Measurements from ENCODE around the gene PDE8A.

Gene PDE8A

DNA sequence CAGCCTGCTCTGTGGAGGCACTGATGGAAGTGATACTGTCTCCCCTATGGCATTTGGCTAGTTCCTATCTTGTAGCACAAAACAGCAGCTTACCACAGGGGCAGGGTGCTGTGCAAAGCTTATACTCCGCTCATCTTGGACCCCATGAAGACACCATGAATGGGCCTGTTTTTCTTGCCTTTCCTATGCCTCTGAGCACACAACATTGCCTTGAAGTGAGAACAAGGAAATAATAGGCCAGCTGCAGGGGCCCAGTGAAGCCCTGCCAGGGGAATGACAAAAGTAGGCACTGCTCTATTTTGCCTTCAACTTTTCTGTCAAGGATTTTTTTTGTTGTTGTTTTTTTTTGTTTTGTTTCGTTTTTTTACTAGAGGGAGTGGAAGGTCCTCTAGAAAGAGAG lies 110.3 kb downstream of the PDE8A start:
- no peak for DNase-seq (ENCODE audit: low read depth in 2 of 2)

DNA sequence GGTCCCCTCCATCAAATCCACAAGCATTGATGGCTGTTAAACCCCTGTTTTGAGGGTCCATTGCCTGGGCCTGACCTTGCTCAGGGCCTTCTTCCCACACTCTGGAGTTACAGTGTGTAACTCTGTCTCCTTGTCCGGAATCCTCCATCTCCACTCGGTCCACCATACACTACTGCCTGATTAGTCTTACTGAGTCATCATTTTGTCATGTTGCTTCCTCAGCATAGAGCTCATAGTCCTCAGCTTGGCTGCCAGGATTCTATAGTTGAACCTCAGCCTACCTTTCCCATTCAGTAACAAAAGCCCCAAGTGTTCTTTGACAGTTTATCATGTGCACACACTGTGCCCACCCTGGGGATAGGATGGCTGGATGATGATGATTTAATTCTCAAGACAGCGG lies 113.0 kb downstream of the PDE8A start:
- no peak for DNase-seq (ENCODE audit: low read depth in 2 of 2)

DNA sequence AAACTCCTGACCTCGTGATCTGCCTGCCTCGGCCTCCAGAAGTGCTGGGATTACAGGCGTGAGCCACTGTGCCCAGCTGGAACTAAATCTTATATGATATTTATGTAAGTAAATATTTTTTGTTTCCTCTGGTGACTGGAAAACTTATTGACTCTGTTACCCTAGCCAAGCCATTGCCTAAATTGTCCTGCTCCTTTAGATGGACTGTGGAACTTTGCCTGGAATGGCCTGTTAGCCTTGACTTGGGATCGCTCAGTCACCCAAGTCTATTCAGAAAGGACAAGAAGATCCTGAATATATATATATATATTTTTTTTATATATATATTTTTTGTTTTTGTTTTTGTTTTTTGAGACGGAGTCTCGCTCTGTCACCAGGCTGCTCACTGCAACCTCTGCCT lies 113.9 kb downstream of the PDE8A start:
- no peak for DNase-seq (ENCODE audit: low read depth in 2 of 2)

DNA sequence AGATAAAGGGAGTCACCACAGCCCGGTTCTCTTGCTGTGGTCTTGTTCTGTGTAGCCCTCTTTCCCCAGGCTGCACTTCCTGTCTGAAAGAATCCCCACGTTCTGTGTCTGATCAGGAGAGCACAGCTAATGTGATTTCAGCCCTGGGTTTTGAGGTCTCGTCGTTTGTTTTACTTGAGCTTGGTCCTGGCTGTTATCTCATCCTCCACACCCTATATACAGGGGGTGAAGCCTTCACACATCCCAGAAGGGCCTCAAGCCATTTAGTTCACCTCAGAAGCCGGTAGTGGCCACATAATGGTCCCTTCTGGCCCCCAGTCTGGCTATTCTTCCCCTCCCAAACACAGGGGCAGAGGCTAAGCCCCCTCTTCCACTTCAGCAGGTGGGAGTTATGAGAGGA lies 115.6 kb downstream of the PDE8A start:
- DNase-seq (ENCODE audit: low read depth in 2 of 2), result no peak

DNA sequence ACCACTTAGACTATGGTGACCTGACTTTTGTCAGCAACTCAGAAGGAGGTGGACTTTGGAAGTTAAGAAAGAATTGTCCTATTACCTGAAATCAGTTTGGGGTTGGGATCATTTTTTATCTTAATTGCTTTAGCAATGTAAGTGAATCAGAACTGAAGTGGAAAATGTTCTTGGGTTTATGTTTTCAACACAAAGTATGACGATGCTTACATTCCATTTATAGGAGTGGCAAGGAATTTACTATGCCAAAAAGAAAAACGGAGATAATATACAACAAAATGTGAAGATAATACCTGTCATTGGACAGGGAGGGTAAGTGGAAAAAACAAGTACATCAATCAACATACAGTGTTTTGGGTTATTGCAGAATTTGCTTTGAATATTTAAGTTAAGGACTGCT lies 116.1 kb downstream of the PDE8A start:
- DNase-seq (ENCODE audit: low read depth in 2 of 2), result no peak

DNA sequence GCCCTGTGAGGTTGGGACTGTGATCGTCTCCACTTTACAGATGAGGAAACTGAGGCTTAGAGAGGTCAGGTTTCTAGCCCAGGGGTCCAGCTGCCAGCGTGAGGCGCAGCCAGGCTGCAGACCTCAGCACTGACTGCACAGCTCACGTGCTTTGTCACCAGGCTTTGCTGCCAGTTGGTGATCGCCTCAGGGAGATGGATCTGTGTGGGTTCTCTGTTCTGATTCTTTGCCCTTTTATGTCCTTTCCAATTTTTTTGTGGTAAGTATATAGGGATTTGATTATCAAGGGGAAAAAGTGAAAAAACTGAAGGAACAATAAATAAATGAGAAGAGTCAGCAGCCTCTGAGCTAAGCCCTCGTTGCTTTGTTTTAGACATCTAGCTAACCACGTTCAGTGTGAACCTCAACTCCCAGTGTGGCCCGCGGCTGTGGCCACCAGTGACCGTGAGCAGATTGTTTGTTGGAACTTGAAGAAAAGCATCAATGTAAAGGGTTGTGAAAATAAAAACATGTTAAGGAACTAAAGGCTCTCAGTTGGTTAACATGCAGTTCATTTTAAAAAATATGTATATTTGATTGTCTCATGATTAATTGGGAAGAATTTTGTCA lies 117.6 kb downstream of the PDE8A start:
- no peak for DNase-seq (ENCODE audit: low read depth in 2 of 2)

DNA sequence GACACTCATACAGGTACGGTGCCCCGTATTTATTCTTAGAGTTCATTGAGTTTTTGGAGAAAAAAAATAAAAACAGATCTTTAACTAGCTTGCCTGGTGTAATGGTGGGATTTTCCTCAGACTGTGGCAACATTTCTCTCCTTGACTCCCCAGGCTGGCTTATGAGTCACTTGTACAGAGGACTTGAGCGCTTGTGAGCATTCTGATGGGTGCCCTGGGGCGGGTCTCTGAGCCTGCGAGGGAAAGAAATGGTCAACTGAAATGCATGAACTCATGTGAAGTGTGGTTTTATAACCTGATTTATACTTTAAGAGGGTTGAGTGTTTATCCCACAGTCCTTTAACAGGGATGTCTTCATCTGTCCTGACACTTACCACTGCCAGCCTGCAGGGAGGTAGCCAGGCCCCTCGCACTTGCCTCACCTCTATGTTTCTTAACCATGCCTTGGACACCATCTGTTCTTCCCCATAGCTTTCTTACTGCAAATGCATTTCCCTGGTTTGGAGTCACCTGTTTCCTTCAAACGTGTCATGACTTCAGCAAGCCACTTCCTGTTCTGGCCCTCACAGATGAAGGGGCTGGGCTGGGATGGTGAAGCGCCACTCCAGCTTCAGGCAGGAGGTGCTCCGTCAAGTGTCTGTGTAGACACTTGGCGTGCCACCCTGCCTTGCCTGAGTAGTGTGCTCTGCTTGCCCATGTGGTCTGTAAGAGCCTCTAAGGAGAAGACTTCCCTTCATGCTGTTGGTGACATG lies 118.7 kb downstream of the PDE8A start:
- DNase-seq (ENCODE audit: low read depth in 2 of 2), result no peak

DNA sequence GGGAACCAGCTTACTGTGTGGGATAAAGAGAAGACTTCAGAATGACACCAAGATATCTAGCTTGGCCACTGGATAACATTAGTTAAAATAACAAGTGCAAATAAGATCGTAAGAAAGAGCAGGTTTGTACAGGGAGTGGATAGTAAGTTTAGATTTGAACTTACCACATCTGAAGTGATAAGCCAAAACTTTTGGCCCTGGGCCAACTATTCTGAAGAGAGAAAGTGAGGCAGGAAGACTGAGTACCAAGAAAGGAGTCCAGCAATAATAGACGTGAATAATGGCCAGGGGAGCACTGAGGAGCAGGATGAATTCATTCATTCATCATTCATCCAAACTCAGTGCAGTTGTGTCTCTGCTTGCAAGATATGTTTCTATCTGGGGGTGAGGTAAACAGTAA lies 122.9 kb downstream of the PDE8A start:
- DNase-seq (ENCODE audit: low read depth in 2 of 2), result no peak

DNA sequence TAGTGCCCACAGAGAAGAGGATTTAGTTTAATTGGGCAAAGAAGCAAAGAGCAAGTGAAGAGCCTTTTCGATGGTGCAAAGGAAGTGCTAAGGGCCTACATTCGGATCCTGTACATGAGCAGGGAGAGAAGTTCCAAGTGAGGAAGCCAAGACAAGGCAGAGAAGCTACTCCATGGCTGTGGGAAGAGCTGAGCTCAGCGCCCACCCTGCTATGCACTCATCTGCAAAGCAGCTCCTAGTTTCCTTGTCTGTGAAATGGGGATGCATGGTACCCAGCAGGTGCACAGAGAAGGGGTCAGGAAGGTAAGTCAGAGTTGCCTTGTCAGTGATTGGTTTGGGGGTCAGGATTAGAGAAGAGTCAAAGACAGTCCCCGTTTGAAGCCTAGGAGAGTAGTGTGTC lies 126.5 kb downstream of the PDE8A start:
- DNase-seq (ENCODE audit: low read depth in 2 of 2), result no peak

DNA sequence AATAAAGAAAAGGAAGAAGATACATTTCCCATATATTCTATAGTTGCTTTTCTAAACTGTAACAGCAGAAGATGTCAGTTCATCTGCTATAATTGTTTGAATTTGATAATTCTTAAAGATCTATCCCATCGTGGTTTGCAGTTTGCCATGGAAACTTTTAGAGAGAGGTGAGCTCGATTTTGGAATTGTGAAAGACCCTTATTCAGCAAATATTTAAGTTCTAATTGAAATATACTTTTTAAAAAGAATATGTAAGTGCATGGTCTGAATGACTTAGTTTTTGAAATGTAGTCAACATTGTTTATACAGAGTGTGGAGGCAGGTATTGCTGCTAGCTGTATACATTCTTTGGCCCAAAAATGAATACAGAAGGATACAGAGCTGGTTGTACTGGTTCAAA lies 127.7 kb downstream of the PDE8A start:
- DNase-seq (ENCODE audit: low read depth in 2 of 2), result no peak

DNA sequence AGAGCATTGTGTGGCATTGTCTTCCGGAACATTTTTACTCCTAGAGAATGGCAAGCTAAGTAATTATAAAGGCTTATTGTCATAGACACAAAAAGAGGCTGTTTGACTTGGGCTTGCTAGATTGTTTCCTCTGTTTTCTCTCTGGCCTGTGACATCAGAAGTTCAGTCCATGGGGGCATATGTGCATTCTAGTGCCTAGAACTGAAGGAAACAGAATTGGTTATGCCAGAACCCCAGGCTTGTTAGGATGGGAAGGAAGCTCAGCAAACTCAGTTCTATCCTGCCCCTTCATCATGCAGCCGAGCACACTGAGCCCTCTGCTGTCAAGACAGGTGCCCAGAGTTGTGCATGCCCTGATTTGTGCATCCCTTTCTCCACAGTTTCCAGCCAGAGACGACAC lies 131.3 kb downstream of the PDE8A start:
- no peak for DNase-seq (ENCODE audit: low read depth in 2 of 2)

DNA sequence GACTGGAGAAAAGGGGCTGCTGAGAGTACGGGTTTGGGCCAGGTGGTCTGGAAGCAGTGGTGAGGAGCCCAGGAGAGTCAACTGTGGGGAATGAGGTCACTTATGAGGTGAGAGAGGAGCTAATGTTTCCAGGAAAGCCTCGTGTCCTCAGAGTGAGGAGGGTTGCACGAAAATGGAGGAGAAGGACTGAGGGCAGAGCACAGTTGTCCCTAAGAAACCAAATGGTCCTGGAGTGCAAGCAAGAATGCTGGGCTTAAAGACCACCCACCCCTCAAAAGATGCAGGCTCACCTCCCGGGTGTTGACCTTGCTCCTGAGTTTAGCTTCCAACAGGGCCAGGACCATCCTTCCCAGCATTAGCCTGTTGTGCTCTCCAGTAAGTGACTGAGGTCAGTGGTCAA lies 133.2 kb downstream of the PDE8A start:
- DNase-seq (ENCODE audit: low read depth in 2 of 2), result no peak

DNA sequence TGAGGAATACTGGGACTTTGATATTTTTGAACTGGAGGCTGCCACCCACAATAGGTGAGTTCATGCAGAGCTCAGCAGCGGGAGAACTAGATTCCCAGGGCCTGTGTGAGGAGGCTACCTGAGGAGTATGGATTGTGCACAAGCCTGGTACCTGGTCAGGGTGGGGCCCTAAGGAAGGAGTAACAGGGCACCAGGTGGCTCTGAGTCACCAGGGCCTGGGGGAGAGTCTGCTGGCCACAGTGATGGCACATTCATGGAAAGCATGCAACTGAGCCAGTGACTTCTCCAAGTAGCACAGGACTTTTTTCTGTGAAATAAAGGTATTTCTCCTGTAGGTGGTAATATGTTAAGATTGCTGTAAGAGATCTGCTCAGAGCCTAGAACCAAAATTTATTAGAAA lies 134.4 kb downstream of the PDE8A start:
- no peak for DNase-seq (ENCODE audit: low read depth in 2 of 2)

DNA sequence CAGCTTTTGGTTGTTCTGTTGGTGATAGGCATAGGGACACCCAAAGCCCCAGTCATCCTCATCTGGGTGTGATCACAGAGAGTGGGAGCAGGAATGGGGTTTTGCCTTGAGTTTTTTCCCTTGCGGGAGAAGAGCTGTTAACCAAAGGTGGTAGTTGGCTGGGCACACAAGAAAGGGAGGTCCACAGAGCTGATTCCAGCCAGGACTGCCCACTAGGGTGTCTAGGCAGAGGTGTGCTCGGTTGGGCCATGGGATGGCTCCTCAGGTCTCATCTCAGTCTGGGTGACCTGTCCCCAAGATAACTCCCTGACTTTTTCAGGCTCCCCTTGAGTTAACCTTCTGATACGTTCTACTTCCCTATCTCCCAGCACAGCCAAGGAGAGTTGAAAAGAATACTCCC lies 134.8 kb downstream of the PDE8A start:
- no peak for DNase-seq (ENCODE audit: low read depth in 2 of 2)

DNA sequence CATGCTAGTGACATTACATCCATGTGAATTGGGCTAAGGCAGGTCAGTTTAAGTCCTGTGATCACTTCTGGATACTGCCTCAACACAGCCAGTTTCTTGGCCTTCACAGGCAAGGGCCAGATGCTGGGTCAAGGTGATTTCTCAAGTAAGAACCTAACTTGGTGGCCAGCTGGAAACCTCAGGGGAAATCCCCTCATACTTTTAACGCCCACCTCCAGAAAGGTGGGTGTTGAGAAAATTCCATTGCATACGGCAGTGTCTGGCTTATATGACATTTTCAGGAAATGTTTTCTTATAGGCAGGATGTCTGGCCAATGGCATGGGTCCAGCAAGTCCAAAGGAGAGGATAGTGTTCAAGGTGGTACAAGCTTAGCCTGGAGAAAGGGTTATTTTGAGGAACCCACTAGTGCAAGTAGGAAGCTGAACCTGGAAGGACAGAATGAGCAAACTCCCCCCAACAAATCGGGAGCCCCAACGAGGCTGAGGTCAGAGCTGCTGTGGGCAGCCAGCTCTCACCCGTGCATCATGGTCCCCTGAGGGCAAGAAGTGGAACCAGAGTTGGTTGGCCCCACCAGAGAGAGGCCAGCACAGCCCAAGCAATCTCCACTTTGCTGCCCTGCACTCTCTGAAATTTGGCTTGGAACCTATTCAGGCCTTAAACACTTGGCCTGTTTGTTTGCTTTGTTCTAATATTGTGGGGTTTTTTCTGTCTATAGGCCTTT lies 135.4 kb downstream of the PDE8A start:
- DNase-seq (ENCODE audit: low read depth in 2 of 2), result no peak

DNA sequence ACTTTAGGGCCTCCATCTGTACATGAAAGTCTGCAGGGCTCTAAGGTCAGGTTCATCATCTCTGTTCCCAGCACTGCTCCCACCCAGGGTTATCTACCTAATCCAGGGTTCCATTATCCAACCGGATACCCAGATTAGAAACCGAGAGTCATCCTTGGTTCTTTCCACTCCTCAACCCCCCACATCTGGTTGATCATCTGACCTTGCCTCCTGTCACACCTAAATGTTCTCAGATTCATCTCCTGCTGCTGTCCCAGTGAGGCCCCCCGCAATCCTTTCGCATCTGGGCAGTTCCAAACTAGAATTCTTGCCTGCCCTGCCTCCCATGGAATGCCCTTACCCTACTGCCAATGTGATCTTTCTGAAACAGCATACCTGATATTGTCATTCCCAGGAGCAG lies 136.5 kb downstream of the PDE8A start:
- DNase-seq (ENCODE audit: low read depth in 2 of 2), result no peak

DNA sequence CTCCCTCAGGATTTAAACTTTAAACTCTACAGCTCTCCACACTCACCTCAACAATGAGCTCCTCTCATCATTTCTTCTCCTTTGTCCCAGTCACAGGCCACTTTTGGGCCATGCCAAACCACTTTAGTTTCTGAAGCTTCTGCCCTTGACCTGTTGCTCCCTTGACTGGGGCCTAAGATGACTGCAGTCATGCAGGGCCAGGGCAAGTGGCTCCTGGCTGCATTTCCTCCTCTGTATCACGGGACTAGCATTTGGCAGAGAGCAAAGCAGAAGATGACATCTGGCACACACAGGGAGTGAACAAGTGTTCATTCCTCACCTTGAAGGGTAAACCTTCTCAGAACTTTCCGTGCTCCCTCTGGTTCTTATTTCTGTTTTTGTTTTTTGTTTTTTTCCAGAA lies 136.9 kb downstream of the PDE8A start:
- DNase-seq (ENCODE audit: low read depth in 2 of 2), result no peak

DNA sequence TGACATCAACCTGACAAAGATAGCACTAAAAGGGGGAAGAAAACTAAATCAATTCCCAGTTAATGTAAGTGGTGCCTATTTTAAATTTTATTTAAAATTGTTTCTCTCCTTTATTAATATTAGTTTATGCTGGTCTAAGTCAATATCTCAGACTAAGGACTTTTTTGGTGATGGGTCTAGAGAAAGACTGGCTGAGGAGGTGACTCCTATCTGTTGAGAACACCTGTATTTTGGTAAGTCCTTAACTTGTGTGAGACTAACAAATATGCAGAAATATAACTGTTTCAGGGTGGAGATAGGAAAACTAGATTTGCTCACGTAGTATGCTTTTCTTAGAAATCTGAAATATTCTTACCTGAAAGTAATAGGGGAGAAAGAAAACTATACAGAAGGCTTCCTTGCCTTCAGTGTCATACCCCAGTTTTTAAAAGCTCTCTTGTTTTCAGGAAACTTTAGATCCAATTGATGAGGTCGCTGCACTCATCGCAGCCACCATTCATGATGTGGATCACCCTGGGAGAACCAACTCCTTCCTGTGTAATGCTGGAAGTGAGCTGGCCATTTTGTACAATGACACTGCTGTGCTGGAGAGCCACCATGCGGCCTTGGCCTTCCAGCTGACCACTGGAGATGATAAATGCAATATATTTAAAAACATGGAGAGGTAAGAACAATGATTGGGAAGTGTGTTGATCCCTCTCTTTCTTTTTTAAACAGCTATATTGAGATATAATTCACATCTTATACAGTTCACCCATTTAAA lies 138.9 kb downstream of the PDE8A start:
- no peak for DNase-seq (ENCODE audit: low read depth in 2 of 2)

DNA sequence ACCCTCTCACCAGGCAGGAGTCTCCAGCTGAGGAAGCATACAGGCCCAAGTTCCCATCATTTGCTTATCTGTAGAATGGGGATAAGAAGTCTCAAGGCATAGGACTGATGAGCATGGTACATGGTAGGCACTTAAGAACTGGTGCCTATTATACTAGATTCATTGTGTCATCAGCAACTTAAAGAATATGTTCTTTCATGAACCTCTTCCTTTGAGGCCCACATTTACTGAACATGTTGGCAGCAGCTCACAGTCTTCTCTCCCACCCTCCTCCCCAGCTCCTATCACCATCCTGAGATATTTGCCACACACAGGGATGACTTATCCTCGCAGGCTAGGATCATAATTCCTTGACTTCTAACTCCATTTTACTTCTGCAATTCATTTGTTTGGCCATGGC lies 142.5 kb downstream of the PDE8A start:
- DNase-seq (ENCODE audit: low read depth in 2 of 2), result no peak

DNA sequence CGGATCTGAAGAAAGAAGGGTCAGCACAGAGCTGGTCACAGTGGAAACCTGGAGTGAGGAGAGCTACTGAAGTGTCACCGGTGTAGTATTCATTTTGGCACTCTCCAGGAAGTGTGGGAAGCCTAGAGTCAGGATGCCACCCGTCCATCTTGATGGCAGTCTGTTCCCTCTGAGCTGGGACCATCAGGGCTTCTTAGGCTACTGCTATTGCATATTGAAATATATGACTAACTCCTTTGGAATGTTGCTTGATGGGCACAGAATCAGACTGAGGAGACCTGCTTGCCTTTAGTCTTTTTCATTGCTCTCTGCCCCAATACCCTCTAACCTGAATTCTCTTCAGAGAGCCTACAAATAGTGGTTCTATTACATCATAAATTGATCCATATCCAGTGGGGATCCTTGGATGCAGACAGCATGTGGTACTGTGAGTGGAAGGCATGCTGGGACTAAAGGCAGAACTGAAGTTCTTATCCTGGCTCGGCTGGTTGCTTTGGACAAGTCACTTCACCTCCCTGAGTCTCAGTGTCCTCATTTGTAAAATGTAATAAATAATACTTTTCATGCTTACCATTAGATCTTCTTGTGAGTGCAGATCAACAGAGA lies 143.5 kb downstream of the PDE8A start:
- no peak for DNase-seq (ENCODE audit: low read depth in 2 of 2)

DNA sequence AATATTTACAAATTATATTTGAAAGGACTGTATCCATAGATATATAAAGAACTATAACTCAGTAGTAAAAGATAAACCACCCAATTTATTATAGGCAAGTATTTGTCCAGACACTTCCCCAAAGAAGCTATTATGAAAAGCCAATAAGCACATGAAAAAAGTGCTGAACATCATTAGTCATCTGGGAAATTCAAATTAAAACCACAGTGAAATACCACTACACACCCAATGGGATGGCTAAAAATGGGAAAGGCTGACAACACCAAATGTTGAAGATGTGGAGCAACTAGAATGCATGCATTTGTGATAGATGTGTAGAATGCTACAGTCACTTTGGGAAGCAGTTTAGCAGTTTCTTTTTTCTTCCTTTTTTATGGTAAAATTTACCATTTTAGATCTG lies 147.0 kb downstream of the PDE8A start:
- DNase-seq (ENCODE audit: low read depth in 2 of 2), result no peak

DNA sequence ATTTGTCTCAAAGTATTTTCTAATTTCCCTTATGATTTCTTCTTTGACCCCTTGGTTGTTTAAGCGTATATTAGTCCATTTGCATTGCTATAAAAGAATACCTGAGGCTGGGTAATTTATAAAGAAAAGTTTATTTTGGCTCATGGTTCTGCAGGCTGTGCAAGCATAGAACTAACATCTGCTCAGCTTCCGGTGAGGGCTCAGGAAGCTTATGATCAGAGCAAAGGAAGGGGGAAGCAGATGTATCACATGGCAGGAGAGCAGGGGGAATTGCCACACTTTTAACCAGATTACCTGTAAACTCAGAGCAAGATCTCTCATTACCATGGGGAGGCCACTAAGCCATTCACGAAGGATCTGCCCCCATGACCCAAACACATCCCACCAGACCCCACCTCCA lies 148.2 kb downstream of the PDE8A start:
- no peak for DNase-seq (ENCODE audit: low read depth in 2 of 2)
